Superior temporal gyrus (tissue), 1 donor: Measurements from ENCODE around the gene MTTP.

Source experiments
- DNase-seq: peaks from one replicate; pipeline ENCODE4 v3.0.0-alpha.2; 2016; ENCODE audit errors: extremely low spot score

The MTTP gene

DNA sequence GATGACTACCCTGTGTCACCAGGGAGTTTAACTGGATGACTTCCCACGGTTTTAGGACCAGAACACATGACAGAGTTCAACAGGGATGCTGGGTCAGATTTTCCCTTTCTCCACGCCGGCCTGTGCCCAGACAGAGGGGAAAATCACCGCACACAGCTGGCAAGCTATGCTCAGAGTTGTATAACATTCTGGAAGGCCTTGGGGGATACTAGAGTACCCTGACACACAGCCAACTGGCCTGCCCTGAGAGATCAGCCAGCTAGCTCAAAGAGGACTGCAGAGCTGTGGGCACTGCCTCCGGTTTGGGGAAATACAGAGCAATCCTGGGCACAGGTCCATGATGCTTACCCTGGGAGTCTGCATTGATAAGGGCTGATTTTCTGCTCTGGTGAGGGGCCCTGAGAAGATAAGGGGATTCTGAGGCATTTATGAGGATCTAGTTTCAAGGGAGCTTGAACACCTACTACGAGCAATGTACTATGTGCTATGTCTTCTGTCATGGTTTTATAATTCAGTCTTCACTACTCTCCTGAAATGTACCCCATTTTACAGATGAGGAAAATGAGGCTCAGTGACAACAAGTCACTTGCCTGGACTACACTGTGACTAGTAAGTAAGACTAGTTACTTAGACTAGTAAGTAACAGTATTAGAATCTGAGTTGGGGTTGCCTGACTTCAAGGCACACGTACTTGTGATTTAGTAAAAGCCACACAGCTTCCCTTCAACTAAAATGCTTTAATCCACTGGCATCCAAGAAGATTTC is 68.3 kb downstream of the MTTP start:
- DNase-seq = no peak

- no peak for DNase-seq
Observed at GRCh38 chr4:99644453-99644852, 69.8 kb downstream of the MTTP start.

GRCh38 chr4:99645036-99645435 is 70.4 kb downstream of the MTTP start:
- no peak for DNase-seq

DNA sequence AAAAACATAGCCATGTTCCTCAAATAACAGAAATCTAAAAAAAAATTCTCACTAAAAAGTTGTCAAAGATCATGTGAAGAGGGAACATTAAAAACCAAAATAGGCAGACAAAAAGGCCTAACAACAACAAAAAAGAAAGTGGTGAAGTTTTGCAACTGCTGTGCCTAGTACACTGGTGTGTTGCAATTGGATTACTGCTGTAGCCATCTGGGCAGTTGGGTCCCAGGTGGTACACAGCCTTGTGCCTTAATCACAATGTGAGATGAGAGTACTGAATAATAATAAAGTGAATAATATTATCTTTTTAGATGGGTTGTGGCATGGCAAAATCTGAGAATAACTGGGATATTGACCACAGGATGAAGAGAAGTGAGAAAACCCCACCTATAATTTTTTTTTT is 71.0 kb downstream of the MTTP start:
- DNase-seq = no peak

DNA sequence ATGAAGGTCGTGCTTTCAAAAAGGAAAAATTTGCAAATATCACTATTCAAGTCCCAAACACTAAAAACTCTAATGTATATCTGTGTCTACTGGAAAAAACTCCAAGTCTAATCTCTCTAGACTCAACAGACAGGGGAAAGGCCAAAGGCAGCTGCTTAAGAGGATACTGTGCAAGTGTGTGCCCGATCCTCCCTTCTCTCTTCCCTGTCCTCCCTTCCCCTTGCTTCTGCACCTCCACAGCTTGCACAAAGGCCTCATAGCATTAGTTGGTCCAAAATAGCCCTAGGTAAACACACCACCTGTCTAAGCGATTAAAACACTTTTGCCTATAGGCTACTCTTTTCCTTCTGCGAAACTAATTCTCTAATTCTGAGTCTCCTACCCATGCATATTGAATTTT is 72.4 kb downstream of the MTTP start:
- DNase-seq = no peak

DNA sequence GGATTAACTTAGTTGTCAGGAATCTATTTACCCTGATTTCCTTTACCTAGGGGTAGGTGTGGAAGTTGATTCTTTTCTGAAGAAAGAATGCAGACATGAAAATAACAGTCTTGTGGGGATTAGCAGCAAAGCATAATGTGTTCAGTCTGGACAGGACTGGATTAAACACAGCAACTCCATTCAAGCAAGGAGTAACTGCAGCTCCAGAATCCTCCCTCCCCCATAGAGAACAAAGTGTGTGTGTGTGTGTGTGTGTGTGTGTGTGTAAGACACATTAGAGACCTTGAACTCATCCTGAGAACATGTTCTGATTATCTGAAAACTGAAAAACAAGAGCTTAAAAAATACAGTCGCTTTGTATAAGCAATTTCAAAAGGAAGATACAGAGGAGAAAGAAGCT is 73.7 kb downstream of the MTTP start:
- DNase-seq = no peak

GRCh38 chr4:99649208-99649607 is 74.6 kb downstream of the MTTP start:
- DNase-seq = no peak

GRCh38 chr4:99649778-99650177 is 75.2 kb downstream of the MTTP start:
- DNase-seq = no peak

DNA sequence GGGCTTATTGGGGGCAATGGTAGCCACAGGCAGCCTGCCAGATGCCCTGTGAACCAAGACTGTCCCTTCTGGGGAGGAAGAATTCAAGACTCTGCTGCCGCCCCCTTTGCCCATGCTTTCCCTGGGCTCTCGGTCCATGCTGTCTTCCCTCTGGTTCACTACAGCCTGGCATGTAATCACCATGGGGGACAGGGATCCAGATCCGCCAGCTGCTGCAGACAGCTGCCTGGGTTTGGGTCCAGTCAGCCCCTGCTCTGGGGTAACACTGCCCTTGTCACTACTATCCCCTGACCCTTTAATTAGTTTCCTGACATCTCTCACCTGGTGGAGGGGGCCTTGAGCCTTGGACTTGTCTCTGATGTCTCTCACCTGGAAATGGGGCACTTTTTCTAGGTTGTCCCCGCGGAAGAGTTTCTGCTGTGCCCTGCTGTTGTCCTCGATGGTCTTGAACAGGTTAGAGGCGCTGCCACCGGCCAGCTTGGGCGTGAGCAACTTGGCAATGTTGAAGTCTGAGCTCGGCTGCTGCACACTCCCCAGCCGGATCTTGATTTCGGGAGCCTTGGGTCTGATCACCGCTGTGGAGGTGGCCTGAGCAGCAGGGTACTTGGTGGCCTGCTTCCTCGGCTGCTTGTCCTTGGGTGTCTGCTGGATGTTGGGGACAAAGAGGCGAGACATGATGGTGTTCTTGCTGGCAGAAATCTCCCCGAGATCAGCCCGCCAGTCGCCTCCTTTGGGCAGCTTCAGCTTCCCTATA is 76.6 kb downstream of the MTTP start:
- DNase-seq = no peak

- DNase-seq = no peak
Observed at GRCh38 chr4:99651811-99652485, 77.3 kb downstream of the MTTP start.

DNA sequence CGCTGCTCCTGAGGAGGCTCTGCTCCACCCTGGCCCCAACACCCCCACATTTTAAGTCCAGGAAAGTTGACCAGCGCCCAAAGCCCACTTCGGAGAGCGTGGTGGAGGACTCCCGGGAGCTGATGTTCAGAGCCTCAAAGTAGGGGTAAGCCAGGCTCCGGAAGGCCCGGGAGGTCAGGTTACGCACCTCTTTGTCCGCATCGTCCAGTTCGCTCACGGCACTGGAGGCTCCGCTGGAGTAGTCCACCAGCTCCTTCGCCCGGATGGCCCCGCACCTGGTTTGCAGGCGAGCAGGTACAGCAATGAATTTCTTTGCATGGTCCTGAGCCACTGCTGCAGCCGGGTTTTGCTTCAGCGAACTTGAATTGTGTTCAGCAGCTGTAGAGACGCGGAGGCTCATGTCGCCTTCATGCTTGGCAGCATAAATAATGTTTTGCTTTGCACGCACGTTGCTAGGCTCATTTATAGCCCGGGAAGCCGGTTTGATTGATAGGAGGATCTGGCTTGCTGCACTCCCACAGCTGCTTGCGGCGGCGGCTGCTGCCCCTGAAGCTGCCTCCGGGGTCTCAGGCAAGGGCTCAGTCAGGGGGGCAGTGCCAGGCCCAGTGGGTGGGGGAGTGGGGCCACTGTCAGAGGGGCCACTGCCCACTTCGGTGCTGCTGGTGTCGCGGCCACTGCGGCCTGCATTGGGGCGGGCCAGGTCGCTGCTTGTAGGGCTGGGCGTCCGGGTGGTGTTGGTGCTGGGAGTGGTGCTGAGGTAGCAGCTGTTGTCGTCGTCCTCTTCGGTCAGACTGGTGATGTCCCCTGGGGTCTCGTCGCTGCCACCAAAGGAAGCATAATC is 78.2 kb downstream of the MTTP start:
- DNase-seq = peak; percentile 10

DNA sequence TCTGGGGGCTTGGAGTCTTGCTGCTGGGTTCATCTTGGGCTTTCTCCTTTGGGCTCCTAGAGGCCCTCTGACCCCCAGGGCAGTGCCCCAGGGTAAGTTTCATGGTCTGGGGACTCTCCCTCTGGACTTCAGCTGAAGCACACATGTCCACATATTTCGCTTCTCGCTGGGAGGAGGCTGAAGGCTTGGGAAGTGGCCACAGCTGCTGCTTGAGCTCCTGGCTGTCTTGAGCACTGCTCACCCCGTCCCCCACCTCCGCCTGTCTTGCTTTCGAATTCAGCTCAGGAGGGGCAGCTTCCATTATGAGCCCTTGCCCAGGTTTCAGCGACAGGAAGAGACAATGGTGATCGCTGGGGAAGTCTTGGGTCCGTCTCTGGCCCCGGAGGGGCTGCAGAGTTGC is 79.3 kb downstream of the MTTP start:
- DNase-seq = no peak

DNA sequence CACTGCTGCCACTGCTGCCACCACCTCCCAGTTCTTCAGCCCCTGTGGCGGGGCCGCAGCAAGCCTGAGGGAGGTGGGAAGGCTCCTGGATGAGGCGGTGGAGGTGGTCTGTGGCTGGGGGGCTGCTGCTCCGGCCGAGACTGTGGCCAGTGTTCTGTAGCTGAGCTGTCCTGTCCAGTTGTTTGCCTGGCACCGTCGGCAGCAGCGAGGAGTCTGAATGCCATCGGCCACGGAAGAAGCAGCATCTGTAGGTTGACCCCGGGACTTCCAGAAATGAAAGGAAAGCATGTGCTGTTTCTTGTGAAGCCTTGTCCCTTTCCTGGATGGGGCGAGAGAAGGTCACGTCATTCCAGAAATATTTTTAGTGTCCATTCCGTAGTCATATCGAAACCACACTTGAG is 79.7 kb downstream of the MTTP start:
- no peak for DNase-seq

DNA sequence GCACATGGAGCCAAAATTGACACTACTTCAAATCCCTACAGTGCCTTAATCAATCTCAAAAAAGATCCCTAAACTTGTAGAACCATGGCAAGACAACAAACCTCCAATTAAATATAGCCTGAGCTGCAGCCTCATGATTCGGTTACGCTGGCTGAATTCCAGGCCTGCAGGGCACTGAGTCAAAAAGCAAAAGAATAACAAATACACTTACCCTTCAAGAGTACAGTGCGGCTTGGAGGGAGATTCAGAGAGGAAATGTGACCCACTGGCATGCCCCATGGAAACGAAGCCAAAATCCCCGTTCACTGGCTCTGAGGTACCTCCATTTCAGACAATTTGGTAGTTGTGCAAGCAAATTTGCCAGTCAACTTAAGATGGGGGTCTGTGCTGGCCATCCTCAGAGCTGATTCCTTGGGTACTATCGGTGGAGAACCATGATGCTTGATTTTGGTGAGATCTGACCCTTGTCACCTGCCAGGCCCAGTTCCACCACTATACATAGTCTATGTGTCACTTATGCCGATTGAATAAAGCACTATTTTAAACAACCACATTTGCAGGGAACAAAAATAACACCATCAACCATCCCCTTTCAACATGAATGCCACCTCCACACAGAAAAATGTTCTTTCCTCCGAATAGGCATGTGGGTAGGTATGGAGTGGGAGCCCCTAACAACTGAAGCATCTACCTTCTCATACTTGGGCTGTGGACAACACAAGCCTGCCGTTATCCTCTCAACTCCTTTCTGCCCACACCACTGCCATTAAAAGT is 80.9 kb downstream of the MTTP start:
- peak; percentile 12 for DNase-seq

- no peak for DNase-seq
Observed at GRCh38 chr4:99657798-99658197, 83.2 kb downstream of the MTTP start, which contains the start of gene C4orf54. TSS of gene C4orf54 (minus strand) at chr4:99657828. CDS start at chr4:99654648, 3,180 bp downstream.

DNA sequence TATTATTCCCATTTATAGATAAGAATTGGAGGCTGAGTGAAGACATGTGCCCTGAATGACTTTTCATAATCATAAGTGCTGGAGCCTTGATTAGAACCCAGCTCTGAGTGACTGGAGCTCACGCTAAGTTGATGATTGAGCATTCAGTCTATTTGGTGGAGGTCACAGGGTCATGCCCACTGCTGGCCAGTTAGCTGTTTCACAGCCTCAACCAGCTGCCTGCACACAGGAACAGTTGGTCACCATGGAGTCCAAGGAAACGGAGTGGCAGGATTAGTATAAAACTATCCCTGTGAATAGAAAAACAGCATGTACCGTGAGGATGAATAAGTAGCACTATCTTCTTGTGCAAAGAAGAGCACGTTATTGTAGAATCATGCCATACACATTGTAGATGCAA is 84.0 kb downstream of the MTTP start:
- no peak for DNase-seq

DNA sequence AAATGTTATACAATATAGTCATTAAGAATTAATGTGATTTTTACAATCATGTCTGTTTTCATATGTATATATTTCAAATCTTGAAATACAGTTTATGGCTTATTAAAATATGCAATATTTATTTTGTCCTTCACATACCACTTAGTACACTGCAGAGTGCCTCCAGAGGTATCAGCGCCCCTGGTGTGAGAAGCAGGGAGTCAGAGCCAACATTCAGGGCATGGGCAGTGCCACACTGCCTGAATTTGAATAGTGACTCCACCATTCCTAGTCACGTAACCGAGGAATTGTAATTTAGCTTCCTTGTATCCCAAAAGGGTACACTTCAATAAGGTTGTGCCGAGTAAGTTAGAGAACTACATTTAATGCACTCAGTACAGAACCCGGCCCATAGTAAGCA is 87.3 kb downstream of the MTTP start:
- no peak for DNase-seq

- no peak for DNase-seq
Observed at GRCh38 chr4:99664716-99665115, 90.1 kb downstream of the MTTP start.

DNA sequence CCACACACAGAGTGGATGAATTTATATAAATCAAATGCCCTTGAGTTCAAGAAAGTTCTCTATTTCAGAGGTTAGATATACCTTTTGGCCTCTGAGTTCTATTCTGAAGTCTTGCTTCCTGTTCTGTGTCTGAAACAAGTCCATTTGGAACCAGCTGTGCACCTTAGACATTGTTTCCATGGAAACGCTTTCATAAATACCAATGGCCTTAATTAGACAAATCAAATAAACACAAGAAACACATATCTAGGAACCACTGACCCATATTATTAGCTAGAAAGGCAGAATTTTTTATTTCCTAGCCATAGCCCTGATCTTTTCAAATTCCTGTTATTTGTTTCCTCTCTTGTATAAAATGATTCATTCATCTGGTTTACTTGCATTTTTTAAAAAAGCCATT is 91.4 kb downstream of the MTTP start:
- DNase-seq = no peak

DNA sequence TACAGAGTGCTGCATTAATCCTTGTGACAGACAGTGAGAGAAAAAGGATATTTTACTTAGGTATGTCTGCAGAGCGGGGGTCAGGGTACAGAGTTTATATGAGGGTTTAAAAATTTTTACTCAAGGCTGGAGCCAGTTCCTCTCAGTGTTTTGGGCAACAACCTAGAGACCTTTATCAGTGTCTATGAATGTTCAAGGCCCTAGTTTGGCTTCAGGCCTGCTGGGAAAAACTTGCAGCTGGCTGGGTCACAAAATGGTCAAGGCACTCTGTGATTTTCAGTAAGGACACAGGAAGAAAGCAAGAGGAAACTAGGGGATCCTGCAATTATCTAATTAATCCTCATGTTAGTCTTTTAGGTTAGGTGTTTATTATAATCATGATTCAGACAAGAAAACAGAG is 93.8 kb downstream of the MTTP start:
- no peak for DNase-seq

DNA sequence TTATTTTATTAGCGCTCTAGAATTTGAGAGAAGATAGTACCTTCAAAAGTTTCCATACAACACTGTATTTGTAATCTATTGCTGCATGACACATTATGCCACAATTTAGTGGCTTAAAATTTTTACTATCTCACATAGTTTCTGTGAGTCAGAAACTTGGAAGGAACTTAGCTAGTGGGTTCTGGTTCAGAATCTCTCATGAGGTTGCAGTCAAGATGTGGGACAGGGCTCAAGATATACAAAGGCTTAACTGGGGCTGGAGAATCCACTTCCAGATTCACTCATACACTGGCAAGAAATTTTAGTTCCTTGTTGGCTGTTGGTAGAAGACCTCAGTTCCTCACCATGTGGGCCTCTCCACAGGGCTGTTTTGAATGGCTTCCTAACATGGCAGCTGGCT is 94.5 kb downstream of the MTTP start:
- DNase-seq = no peak
